PC-3 (cell line): ENCODE data around the gene ATF2.

ENCODE experiments used
- CTCF ChIP-seq: fragments of 300-600 bp; sonication (generic); conservative IDR thresholded peaks from 2 replicates; pipeline ENCODE4 v1.5.1; 2017; ENCODE audit warnings: antibody characterized with exemption, low read depth, mild to moderate bottlenecking, low read length
- EZH2phosphoT487 ChIP-seq: fragments of 300-600 bp; sonication (generic); IDR thresholded peaks from 2 replicates; pipeline ENCODE4 v1.6.1; 2018; ENCODE audit warnings: mild to moderate bottlenecking, antibody characterized with exemption, low read length, borderline replicate concordance

- TF ChIP-seq CTCF (no peak), EZH2phosphoT487 (no peak)
These were observed 110.8 kb downstream of the ATF2 start for GRCh38 chr2:175057078-175057685.
